ENCODE results near the gene EPC2. TPM values are rescaled to one million over a fixed set of nuclear protein-coding genes. Genes with fewer than 3 reads are reported as not detected.

EPC2 gene
- total and polyA plus RNA-seq, 10 of the 15 experiments (the other 5 are each of a cell fraction or from before 2014, with no cell fraction given) = 2.0 to 16.5 (median 10.8) TPM

GRCh38 chr2:148658807-148659722 is 14.5 kb downstream of the EPC2 start (continued):
- TF ChIP-seq E2F8 (IDR thresholded peaks at IDR 0.05; ENCODE audit: low read depth, partially characterized antibody) (no peak), YBX1 (IDR thresholded peaks at IDR 0.05) (no peak), KDM1A (IDR thresholded peaks at IDR 0.05; ENCODE audit: borderline replicate concordance) (no peak), HSF1 (IDR thresholded peaks at IDR 0.05; ENCODE audit: low read depth, low read length) (no peak), STAT3 (IDR thresholded peaks at IDR 0.05; ENCODE audit: low read depth, low read length) (no peak), CUX1 (IDR thresholded peaks at IDR 0.05; ENCODE audit: insufficient replicate concordance, low read depth, low read length) (peak; percentile 63), NR2C1 (IDR thresholded peaks at IDR 0.05) (no peak), CBX3 (IDR thresholded peaks at IDR 0.05; ENCODE audit: borderline replicate concordance, low read depth) (no peak), POLR2AphosphoS5 (IDR thresholded peaks at IDR 0.05; ENCODE audit: low read length) (no peak), SMAD1 (IDR thresholded peaks at IDR 0.05; ENCODE audit: low read depth, partially characterized antibody) (no peak), ZNF24 (IDR thresholded peaks at IDR 0.05) (no peak), RFX5 (IDR thresholded peaks at IDR 0.05; ENCODE audit: low read depth, low read length) (no peak), MEF2A (IDR thresholded peaks at IDR 0.05; ENCODE audit: insufficient read depth, low read depth, low read length) (0 out of 2 replicates have a peak, but pooled peaks have one; percentile 7), BACH1 (IDR thresholded peaks at IDR 0.05; ENCODE audit: borderline replicate concordance) (no peak), POU2F2 (IDR thresholded peaks at IDR 0.05; ENCODE audit: borderline replicate concordance, low read depth, low read length) (no peak), CEBPB (IDR thresholded peaks at IDR 0.05; ENCODE audit: borderline replicate concordance in 1 of 2, low read depth in 2 of 2, low read length in 2 of 2) (no peak), YY1 (IDR thresholded peaks at IDR 0.05; ENCODE audit: low read depth, low read length) (no peak), ZNF384 (IDR thresholded peaks at IDR 0.05; ENCODE audit: borderline replicate concordance, low read depth, low read length) (no peak), ATF2 (IDR thresholded peaks at IDR 0.05; ENCODE audit: low read length) (peak; percentile 52; the same call in 1 of the 2 replicates)
